ENCODE measurements around the gene PTPRN2. TPM values are rescaled to one million over a fixed set of nuclear protein-coding genes. Genes with fewer than 3 reads are reported as not detected.
"Not testable (repeated sequence)": the region's sequence is repeated elsewhere in the genome, so short reads cannot be mapped to it uniquely, and the experiment has no call there.

PTPRN2 gene
- polyA plus RNA-seq, 2 donors: 0.37 to 0.40 TPM

GRCh38 chr7:157670490-157671357 lies 916.9 kb downstream of the PTPRN2 start:
- H3K27ac ChIP-seq (ENCODE audit: low read depth in 2 of 2, low read length in 1 of 2): no peak overlapping the region
- H3K36me3 ChIP-seq (ENCODE audit: control insufficient read depth in 2 of 2, insufficient read depth in 2 of 2, low read length in 1 of 2): no peaks in the 10 kb centered on the region
- WGBS, 2 donors: 66 to 68% methylated on average over 22 of the region's 22 CpGs
- H3K4me3 ChIP-seq (ENCODE audit: low read depth in 1 of 2, low read length in 2 of 2): no peak overlapping the region
- no peaks in the 10 kb centered on the region for H3K9me3 ChIP-seq (ENCODE audit: control insufficient read depth in 2 of 2, insufficient read depth in 1 of 2, low read depth in 1 of 2, low read length in 1 of 2)
- no peaks in the 10 kb centered on the region for H3K4me1 ChIP-seq (ENCODE audit: control insufficient read depth in 2 of 2, insufficient read depth in 2 of 2, low read length in 1 of 2)
- H3K27me3 ChIP-seq (ENCODE audit: control insufficient read depth in 1 of 2, insufficient read depth in 2 of 2, low read length in 2 of 2): peaks cover 0 to 6% of the 10 kb centered on the region in 2 donors

GRCh38 chr7:157669768-157670351 lies 917.8 kb downstream of the PTPRN2 start:
- 69 to 70% methylated on average over 33 of the region's 33 CpGs for WGBS, 2 donors
- Histone ChIP-seq H3K36me3 (ENCODE audit: control insufficient read depth in 2 of 2, insufficient read depth in 2 of 2, low read length in 1 of 2) (no peaks in the 10 kb centered on the region), H3K4me3 (ENCODE audit: low read depth in 1 of 2, low read length in 2 of 2) (no peak overlapping the region), H3K9me3 (ENCODE audit: control insufficient read depth in 2 of 2, insufficient read depth in 1 of 2, low read depth in 1 of 2, low read length in 1 of 2) (no peaks in the 10 kb centered on the region), H3K27ac (ENCODE audit: low read depth in 2 of 2, low read length in 1 of 2) (no peak overlapping the region), H3K27me3 (ENCODE audit: control insufficient read depth in 1 of 2, insufficient read depth in 2 of 2, low read length in 2 of 2) (peaks cover 0 to 6% of the 10 kb centered on the region in 2 donors), H3K4me1 (ENCODE audit: control insufficient read depth in 2 of 2, insufficient read depth in 2 of 2, low read length in 1 of 2) (no peaks in the 10 kb centered on the region)

GRCh38 chr7:157668884-157669767 lies 918.5 kb downstream of the PTPRN2 start:
- Histone ChIP-seq H3K27me3 (ENCODE audit: control insufficient read depth in 1 of 2, insufficient read depth in 2 of 2, low read length in 2 of 2) (peaks cover 0 to 6% of the 10 kb centered on the region in 2 donors), H3K4me3 (ENCODE audit: low read depth in 1 of 2, low read length in 2 of 2) (no peak overlapping the region), H3K27ac (ENCODE audit: low read depth in 2 of 2, low read length in 1 of 2) (no peak overlapping the region), H3K9me3 (ENCODE audit: control insufficient read depth in 2 of 2, insufficient read depth in 1 of 2, low read depth in 1 of 2, low read length in 1 of 2) (no peaks in the 10 kb centered on the region), H3K36me3 (ENCODE audit: control insufficient read depth in 2 of 2, insufficient read depth in 2 of 2, low read length in 1 of 2) (no peaks in the 10 kb centered on the region), H3K4me1 (ENCODE audit: control insufficient read depth in 2 of 2, insufficient read depth in 2 of 2, low read length in 1 of 2) (no peaks in the 10 kb centered on the region)
- 83 to 84% methylated on average over 33 of the region's 33 CpGs for WGBS, 2 donors

- 62 to 67% methylated on average over 22 of the region's 22 CpGs for WGBS, 2 donors
- Histone ChIP-seq H3K27me3 (ENCODE audit: control insufficient read depth in 1 of 2, insufficient read depth in 2 of 2, low read length in 2 of 2) (peaks cover 0 to 6% of the 10 kb centered on the region in 2 donors), H3K9me3 (ENCODE audit: control insufficient read depth in 2 of 2, insufficient read depth in 1 of 2, low read depth in 1 of 2, low read length in 1 of 2) (no peaks in the 10 kb centered on the region), H3K4me1 (ENCODE audit: control insufficient read depth in 2 of 2, insufficient read depth in 2 of 2, low read length in 1 of 2) (no peaks in the 10 kb centered on the region), H3K4me3 (ENCODE audit: low read depth in 1 of 2, low read length in 2 of 2) (no peak overlapping the region), H3K36me3 (ENCODE audit: control insufficient read depth in 2 of 2, insufficient read depth in 2 of 2, low read length in 1 of 2) (no peaks in the 10 kb centered on the region), H3K27ac (ENCODE audit: low read depth in 2 of 2, low read length in 1 of 2) (no peak overlapping the region)
These were observed 919.3 kb downstream of the PTPRN2 start for GRCh38 chr7:157668221-157668883.

DNA sequence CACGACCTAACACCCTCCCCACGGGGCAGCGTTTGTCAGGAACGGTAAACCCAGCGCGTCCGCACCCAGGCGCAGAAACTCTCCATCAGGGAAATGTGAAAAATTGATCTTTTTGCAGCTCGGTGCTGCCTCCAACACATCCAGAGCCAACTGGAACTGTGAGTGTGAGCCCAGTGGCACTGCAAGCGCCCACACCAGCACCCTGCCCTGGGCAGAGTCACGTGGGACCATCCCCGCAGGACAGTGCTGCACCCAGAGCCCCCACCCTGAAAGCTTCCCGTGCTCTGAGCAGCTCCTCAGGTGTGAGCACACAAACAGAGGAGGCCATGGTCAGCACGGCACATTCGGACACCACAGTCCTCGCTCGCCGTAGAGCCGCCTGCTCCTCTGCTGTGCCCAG lies 919.9 kb downstream of the PTPRN2 start:
- no peaks in the 10 kb centered on the region for H3K36me3 ChIP-seq (ENCODE audit: control insufficient read depth in 2 of 2, insufficient read depth in 2 of 2, low read length in 1 of 2)
- H3K27ac ChIP-seq (ENCODE audit: low read depth in 2 of 2, low read length in 1 of 2): no peak overlapping the region
- peaks cover 0 to 2% of the 10 kb centered on the region in 2 donors for H3K9me3 ChIP-seq (ENCODE audit: control insufficient read depth in 2 of 2, insufficient read depth in 1 of 2, low read depth in 1 of 2, low read length in 1 of 2)
- 84 to 87% methylated on average over 19 of the region's 19 CpGs for WGBS, 2 donors
- peaks cover 0 to 6% of the 10 kb centered on the region in 2 donors for H3K27me3 ChIP-seq (ENCODE audit: control insufficient read depth in 1 of 2, insufficient read depth in 2 of 2, low read length in 2 of 2)
- H3K4me1 ChIP-seq (ENCODE audit: control insufficient read depth in 2 of 2, insufficient read depth in 2 of 2, low read length in 1 of 2): no peaks in the 10 kb centered on the region
- H3K4me3 ChIP-seq (ENCODE audit: low read depth in 1 of 2, low read length in 2 of 2): no peak overlapping the region

GRCh38 chr7:157667261-157667660 lies 920.4 kb downstream of the PTPRN2 start:
- Histone ChIP-seq H3K9me3 (ENCODE audit: control insufficient read depth in 2 of 2, insufficient read depth in 1 of 2, low read depth in 1 of 2, low read length in 1 of 2) (peaks cover 0 to 4% of the 10 kb centered on the region in 2 donors), H3K4me1 (ENCODE audit: control insufficient read depth in 2 of 2, insufficient read depth in 2 of 2, low read length in 1 of 2) (no peaks in the 10 kb centered on the region), H3K27me3 (ENCODE audit: control insufficient read depth in 1 of 2, insufficient read depth in 2 of 2, low read length in 2 of 2) (peaks cover 0 to 6% of the 10 kb centered on the region in 2 donors), H3K4me3 (ENCODE audit: low read depth in 1 of 2, low read length in 2 of 2) (no peak overlapping the region), H3K27ac (ENCODE audit: low read depth in 2 of 2, low read length in 1 of 2) (no peak overlapping the region), H3K36me3 (ENCODE audit: control insufficient read depth in 2 of 2, insufficient read depth in 2 of 2, low read length in 1 of 2) (no peaks in the 10 kb centered on the region)
- 84 to 87% methylated on average over 12 of the region's 12 CpGs for WGBS, 2 donors

DNA sequence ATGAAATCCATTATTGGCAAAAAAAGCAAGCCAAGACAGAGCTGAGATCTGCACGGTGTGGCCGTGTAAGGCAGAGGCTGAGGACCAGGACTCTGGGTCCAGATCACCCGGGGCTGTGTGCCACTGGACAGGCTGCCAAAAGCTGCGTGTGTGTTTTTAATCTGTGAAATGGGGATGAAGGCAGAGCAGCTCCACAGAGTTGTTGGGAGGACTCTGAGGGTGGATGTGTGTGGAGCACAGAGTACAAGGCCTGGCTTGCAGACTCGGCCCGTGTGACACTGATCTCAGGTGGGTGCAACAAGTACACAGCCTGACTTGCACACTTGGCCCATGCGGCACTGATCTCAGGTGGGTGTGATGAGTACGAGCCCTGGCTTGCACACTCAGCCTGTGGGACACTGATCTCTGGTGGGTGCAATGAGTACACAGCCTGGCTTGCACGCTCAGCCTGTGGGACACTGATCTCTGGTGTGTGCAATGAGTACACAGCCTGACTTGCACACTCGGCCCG lies 921.0 kb downstream of the PTPRN2 start:
- WGBS, 2 donors: 68 to 71% methylated on average over 8 to 11 of the region's 11 CpGs
- Histone ChIP-seq H3K4me3 (ENCODE audit: low read depth in 1 of 2, low read length in 2 of 2) (no peak overlapping the region), H3K36me3 (ENCODE audit: control insufficient read depth in 2 of 2, insufficient read depth in 2 of 2, low read length in 1 of 2) (no peaks in the 10 kb centered on the region), H3K4me1 (ENCODE audit: control insufficient read depth in 2 of 2, insufficient read depth in 2 of 2, low read length in 1 of 2) (no peaks in the 10 kb centered on the region), H3K27ac (ENCODE audit: low read depth in 2 of 2, low read length in 1 of 2) (no peak overlapping the region), H3K27me3 (ENCODE audit: control insufficient read depth in 1 of 2, insufficient read depth in 2 of 2, low read length in 2 of 2) (peaks cover 0 to 6% of the 10 kb centered on the region in 2 donors), H3K9me3 (ENCODE audit: control insufficient read depth in 2 of 2, insufficient read depth in 1 of 2, low read depth in 1 of 2, low read length in 1 of 2) (peaks cover 0 to 4% of the 10 kb centered on the region in 2 donors)

GRCh38 chr7:157665634-157665988 lies 922.0 kb downstream of the PTPRN2 start:
- WGBS, 2 donors: 88 to 92% methylated on average over 2 of the region's 2 CpGs
- H3K4me1 ChIP-seq (ENCODE audit: control insufficient read depth in 2 of 2, insufficient read depth in 2 of 2, low read length in 1 of 2); H3K27me3 ChIP-seq (ENCODE audit: control insufficient read depth in 1 of 2, insufficient read depth in 2 of 2, low read length in 2 of 2); H3K27ac ChIP-seq (ENCODE audit: low read depth in 2 of 2, low read length in 1 of 2); H3K36me3 ChIP-seq (ENCODE audit: control insufficient read depth in 2 of 2, insufficient read depth in 2 of 2, low read length in 1 of 2); H3K4me3 ChIP-seq (ENCODE audit: low read depth in 1 of 2, low read length in 2 of 2); H3K9me3 ChIP-seq (ENCODE audit: control insufficient read depth in 2 of 2, insufficient read depth in 1 of 2, low read depth in 1 of 2, low read length in 1 of 2): not testable (repeated sequence)
